SU-DHL-6 (cell line): ENCODE results near the gene UCHL3.

Experiments
- EZH2phosphoT487 ChIP-seq: fragments of 200-600 bp; sonication (generic), shearing (Covaris generic); conservative IDR thresholded peaks from 2 replicates; pipeline ENCODE4 v1.6.1; 2018; ENCODE audit warnings: mild to moderate bottlenecking, antibody characterized with exemption, low read length, moderate library complexity, mixed read lengths
- TF ChIP-seq, protein P1 (sequence below): fragments of 200-600 bp; sonication (generic); IDR thresholded peaks from one replicate; pipeline ENCODE4 v1.5.1; 2017; ENCODE audit warnings: antibody characterized with exemption, mild to moderate bottlenecking, low read length, moderate library complexity; ENCODE audit not compliant: insufficient read depth, poor library complexity, severe bottlenecking

GRCh38 chr13:75550159-75550567, 572 bp downstream of the UCHL3 start:
- TF ChIP-seq, protein P1, sequence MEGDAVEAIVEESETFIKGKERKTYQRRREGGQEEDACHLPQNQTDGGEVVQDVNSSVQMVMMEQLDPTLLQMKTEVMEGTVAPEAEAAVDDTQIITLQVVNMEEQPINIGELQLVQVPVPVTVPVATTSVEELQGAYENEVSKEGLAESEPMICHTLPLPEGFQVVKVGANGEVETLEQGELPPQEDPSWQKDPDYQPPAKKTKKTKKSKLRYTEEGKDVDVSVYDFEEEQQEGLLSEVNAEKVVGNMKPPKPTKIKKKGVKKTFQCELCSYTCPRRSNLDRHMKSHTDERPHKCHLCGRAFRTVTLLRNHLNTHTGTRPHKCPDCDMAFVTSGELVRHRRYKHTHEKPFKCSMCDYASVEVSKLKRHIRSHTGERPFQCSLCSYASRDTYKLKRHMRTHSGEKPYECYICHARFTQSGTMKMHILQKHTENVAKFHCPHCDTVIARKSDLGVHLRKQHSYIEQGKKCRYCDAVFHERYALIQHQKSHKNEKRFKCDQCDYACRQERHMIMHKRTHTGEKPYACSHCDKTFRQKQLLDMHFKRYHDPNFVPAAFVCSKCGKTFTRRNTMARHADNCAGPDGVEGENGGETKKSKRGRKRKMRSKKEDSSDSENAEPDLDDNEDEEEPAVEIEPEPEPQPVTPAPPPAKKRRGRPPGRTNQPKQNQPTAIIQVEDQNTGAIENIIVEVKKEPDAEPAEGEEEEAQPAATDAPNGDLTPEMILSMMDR: no peak
- TF ChIP-seq EZH2phosphoT487: no peak
